ENCODE measurements around the gene NFKB2. TPM values are rescaled to one million over a fixed set of nuclear protein-coding genes. Genes with fewer than 3 reads are reported as not detected.

NFKB2 gene
- total and polyA plus RNA-seq, 2 of the 8 experiments (the other 6 are each of a cell fraction or from before 2014, with no cell fraction given): 20.4 to 31.4 TPM

DNA sequence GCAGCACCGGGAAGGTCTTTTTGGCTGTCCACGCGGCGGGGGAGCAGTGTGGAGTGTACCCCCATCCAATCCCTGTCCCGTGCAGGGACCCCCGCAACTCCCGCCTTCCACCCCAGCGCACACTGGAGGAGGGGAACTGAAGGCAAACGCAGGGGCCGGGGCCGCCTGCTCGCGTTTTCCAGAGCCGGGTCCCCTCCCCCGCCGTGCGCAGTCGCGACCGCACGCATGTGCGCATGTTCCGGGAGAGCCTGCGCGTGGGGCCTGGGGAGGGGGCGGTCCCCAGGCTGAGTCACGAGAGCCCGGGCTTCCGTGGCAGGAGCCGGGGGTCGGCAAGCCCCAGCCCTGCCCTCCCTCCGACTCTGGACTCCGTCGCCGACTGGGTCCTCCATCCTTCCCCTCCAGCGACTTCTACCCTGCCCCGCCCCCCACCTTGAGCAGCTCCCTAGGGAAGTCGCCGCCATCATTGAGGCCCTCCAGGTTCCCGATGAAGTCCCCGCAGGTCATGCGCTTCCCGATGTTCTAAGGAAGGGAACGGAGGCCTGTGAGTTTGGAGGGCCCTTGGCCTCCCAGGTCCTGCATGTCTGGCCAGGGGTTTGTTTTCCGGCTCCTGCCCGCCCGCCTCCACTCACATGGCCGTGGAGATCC is 15.0 kb downstream of the NFKB2 start (continued):
- TF ChIP-seq CHD2 (IDR thresholded peaks at IDR 0.05; ENCODE audit: low read length) (peak; percentile 36; the same call in 1 of the 2 replicates), HDAC2 (IDR thresholded peaks at IDR 0.05; ENCODE audit: borderline replicate concordance in 1 of 2, low read depth in 2 of 2, low read length in 2 of 2) (0 out of 4 replicates have a peak, but pooled peaks of 1 of the 2 experiments have one; percentile 11), HDAC6 (IDR thresholded peaks at IDR 0.05; ENCODE audit: low read depth, low read length) (no peak), SIX5 (IDR thresholded peaks at IDR 0.05; ENCODE audit: low read depth, low read length) (no peak), CREB1 (IDR thresholded peaks at IDR 0.05) (no peak), TAF7 (optimal IDR thresholded peaks at IDR 0.05; ENCODE audit: borderline replicate concordance, low read depth, low read length) (no peak)
- TF ChIP-seq, protein P1, sequence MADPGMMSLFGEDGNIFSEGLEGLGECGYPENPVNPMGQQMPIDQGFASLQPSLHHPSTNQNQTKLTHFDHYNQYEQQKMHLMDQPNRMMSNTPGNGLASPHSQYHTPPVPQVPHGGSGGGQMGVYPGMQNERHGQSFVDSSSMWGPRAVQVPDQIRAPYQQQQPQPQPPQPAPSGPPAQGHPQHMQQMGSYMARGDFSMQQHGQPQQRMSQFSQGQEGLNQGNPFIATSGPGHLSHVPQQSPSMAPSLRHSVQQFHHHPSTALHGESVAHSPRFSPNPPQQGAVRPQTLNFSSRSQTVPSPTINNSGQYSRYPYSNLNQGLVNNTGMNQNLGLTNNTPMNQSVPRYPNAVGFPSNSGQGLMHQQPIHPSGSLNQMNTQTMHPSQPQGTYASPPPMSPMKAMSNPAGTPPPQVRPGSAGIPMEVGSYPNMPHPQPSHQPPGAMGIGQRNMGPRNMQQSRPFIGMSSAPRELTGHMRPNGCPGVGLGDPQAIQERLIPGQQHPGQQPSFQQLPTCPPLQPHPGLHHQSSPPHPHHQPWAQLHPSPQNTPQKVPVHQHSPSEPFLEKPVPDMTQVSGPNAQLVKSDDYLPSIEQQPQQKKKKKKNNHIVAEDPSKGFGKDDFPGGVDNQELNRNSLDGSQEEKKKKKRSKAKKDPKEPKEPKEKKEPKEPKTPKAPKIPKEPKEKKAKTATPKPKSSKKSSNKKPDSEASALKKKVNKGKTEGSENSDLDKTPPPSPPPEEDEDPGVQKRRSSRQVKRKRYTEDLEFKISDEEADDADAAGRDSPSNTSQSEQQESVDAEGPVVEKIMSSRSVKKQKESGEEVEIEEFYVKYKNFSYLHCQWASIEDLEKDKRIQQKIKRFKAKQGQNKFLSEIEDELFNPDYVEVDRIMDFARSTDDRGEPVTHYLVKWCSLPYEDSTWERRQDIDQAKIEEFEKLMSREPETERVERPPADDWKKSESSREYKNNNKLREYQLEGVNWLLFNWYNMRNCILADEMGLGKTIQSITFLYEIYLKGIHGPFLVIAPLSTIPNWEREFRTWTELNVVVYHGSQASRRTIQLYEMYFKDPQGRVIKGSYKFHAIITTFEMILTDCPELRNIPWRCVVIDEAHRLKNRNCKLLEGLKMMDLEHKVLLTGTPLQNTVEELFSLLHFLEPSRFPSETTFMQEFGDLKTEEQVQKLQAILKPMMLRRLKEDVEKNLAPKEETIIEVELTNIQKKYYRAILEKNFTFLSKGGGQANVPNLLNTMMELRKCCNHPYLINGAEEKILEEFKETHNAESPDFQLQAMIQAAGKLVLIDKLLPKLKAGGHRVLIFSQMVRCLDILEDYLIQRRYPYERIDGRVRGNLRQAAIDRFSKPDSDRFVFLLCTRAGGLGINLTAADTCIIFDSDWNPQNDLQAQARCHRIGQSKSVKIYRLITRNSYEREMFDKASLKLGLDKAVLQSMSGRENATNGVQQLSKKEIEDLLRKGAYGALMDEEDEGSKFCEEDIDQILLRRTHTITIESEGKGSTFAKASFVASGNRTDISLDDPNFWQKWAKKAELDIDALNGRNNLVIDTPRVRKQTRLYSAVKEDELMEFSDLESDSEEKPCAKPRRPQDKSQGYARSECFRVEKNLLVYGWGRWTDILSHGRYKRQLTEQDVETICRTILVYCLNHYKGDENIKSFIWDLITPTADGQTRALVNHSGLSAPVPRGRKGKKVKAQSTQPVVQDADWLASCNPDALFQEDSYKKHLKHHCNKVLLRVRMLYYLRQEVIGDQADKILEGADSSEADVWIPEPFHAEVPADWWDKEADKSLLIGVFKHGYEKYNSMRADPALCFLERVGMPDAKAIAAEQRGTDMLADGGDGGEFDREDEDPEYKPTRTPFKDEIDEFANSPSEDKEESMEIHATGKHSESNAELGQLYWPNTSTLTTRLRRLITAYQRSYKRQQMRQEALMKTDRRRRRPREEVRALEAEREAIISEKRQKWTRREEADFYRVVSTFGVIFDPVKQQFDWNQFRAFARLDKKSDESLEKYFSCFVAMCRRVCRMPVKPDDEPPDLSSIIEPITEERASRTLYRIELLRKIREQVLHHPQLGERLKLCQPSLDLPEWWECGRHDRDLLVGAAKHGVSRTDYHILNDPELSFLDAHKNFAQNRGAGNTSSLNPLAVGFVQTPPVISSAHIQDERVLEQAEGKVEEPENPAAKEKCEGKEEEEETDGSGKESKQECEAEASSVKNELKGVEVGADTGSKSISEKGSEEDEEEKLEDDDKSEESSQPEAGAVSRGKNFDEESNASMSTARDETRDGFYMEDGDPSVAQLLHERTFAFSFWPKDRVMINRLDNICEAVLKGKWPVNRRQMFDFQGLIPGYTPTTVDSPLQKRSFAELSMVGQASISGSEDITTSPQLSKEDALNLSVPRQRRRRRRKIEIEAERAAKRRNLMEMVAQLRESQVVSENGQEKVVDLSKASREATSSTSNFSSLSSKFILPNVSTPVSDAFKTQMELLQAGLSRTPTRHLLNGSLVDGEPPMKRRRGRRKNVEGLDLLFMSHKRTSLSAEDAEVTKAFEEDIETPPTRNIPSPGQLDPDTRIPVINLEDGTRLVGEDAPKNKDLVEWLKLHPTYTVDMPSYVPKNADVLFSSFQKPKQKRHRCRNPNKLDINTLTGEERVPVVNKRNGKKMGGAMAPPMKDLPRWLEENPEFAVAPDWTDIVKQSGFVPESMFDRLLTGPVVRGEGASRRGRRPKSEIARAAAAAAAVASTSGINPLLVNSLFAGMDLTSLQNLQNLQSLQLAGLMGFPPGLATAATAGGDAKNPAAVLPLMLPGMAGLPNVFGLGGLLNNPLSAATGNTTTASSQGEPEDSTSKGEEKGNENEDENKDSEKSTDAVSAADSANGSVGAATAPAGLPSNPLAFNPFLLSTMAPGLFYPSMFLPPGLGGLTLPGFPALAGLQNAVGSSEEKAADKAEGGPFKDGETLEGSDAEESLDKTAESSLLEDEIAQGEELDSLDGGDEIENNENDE (IDR thresholded peaks at IDR 0.05; ENCODE audit: insufficient replicate concordance, low read length): no peak
- TF ChIP-seq, protein P2, sequence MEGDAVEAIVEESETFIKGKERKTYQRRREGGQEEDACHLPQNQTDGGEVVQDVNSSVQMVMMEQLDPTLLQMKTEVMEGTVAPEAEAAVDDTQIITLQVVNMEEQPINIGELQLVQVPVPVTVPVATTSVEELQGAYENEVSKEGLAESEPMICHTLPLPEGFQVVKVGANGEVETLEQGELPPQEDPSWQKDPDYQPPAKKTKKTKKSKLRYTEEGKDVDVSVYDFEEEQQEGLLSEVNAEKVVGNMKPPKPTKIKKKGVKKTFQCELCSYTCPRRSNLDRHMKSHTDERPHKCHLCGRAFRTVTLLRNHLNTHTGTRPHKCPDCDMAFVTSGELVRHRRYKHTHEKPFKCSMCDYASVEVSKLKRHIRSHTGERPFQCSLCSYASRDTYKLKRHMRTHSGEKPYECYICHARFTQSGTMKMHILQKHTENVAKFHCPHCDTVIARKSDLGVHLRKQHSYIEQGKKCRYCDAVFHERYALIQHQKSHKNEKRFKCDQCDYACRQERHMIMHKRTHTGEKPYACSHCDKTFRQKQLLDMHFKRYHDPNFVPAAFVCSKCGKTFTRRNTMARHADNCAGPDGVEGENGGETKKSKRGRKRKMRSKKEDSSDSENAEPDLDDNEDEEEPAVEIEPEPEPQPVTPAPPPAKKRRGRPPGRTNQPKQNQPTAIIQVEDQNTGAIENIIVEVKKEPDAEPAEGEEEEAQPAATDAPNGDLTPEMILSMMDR (IDR thresholded peaks at IDR 0.05; ENCODE audit: control extremely low read depth in 1 of 3, insufficient read depth in 1 of 3, low read depth in 1 of 3, low read length in 3 of 3): no peak
